Stimulated activated CD8-positive, alpha-beta memory T cell treated with anti-CD3 and anti-CD28 coated beads, Interleukin-12 subunit alpha, Interleukin-12 subunit beta, amount 100 ng/mL, for 4 hours (primary cell): ENCODE data around the gene UBE2R2.
"Not testable (repeated sequence)": the region's sequence is repeated elsewhere in the genome, so short reads cannot be mapped to it uniquely, and the experiment has no call there.

Source experiments
- DNase-seq: peaks from one replicate; pipeline ENCODE4 v3.0.0-alpha.2; 2020; ENCODE audit warnings: low read depth

UBE2R2 gene

GRCh38 chr9:33927694-33928093, 110.7 kb downstream of the UBE2R2 start:
- no peak for DNase-seq

- DNase-seq: no peak
These were observed 114.4 kb downstream of the UBE2R2 start for GRCh38 chr9:33931326-33931725.

GRCh38 chr9:33932078-33932807, 115.3 kb downstream of the UBE2R2 start:
- DNase-seq: no peak

- DNase-seq: no peak
These were observed 117.4 kb downstream of the UBE2R2 start for GRCh38 chr9:33934188-33934878.

- no peak for DNase-seq
These were observed 123.2 kb downstream of the UBE2R2 start for GRCh38 chr9:33939924-33940874.

- DNase-seq: no peak
These were observed 125.6 kb downstream of the UBE2R2 start for GRCh38 chr9:33942471-33943083.

- no peak for DNase-seq
These were observed 126.4 kb downstream of the UBE2R2 start for GRCh38 chr9:33943389-33943788.

GRCh38 chr9:33946779-33947535, 130.0 kb downstream of the UBE2R2 start:
- no peak for DNase-seq

- no peak for DNase-seq
These were observed 133.4 kb downstream of the UBE2R2 start for GRCh38 chr9:33950371-33950770.

- no peak for DNase-seq
These were observed 135.1 kb downstream of the UBE2R2 start for GRCh38 chr9:33952066-33952465.

- no peak for DNase-seq
These were observed 139.6 kb downstream of the UBE2R2 start for GRCh38 chr9:33956544-33956943.

- no peak for DNase-seq
These were observed 142.8 kb downstream of the UBE2R2 start for GRCh38 chr9:33959725-33960124.

GRCh38 chr9:33962468-33962867, 145.5 kb downstream of the UBE2R2 start:
- DNase-seq: not testable (repeated sequence)

- DNase-seq: no peak
These were observed 147.3 kb downstream of the UBE2R2 start for GRCh38 chr9:33964086-33964768.
